Ishikawa (cell line): Measurements from ENCODE around the gene RAB6A.

Experiments
- CEBPB ChIP-seq: IDR thresholded peaks from 2 replicates; pipeline ENCODE4 v1.6.1; 2012
- CREB1 ChIP-seq: IDR thresholded peaks from 2 replicates; pipeline ENCODE4 v1.6.1; 2012; ENCODE audit warnings: low read depth
- EGR1 ChIP-seq: IDR thresholded peaks from 2 replicates; pipeline ENCODE4 v1.6.1; 2012
- EP300 ChIP-seq: IDR thresholded peaks from 2 replicates; pipeline ENCODE4 v1.6.1; 2012; ENCODE audit warnings: borderline replicate concordance
- FOXM1 ChIP-seq: IDR thresholded peaks from 2 replicates; pipeline ENCODE4 v1.6.1; 2012; ENCODE audit warnings: low read depth, borderline replicate concordance
- NFIC ChIP-seq: IDR thresholded peaks from 2 replicates; pipeline ENCODE4 v1.6.1; 2012
- RAD21 ChIP-seq: IDR thresholded peaks from 2 replicates; pipeline ENCODE4 v1.6.1; 2012; ENCODE audit warnings: low read depth
- REST ChIP-seq: IDR thresholded peaks from 2 replicates; pipeline ENCODE4 v1.6.1; 2012; ENCODE audit warnings: low read depth, mild to moderate bottlenecking
- TAF1 ChIP-seq: IDR thresholded peaks from 2 replicates; pipeline ENCODE4 v1.6.1; 2012; ENCODE audit warnings: low read depth, mild to moderate bottlenecking
- TCF12 ChIP-seq: IDR thresholded peaks from 2 replicates; pipeline ENCODE4 v1.6.1; 2012; ENCODE audit warnings: low read depth
- TEAD4 ChIP-seq: IDR thresholded peaks from 2 replicates; pipeline ENCODE4 v1.6.1; 2012
- USF1 ChIP-seq: IDR thresholded peaks from 2 replicates; pipeline ENCODE4 v1.6.1; 2012
- TF ChIP-seq, protein P1 (sequence below): IDR thresholded peaks from 2 replicates; pipeline ENCODE4 v1.6.1; 2012

DNA sequence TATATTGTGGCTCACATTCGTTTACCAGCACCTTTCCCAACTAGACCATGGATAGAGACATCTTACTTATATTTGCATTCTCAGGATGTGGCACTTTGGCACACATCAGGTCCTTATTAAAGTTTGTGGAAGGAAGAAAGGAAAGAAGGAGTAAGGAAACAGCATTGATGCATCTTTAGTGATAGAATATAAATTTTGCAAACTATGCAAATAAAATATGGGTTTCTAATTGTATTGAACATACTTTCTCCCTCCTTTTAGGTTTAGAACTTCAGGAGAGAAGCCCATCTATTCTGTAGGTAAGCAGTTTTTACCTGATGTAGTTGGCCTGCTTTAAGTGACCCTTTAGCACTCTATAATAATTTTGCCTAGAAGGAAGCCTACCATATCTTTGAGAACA, 47.2 kb upstream of the RAB6A start:
- TF ChIP-seq FOXM1 (no peak), EP300 (no peak), CEBPB (no peak), TEAD4 (no peak), REST (no peak), TAF1 (no peak), USF1 (no peak), EGR1 (no peak), RAD21 (no peak), NFIC (no peak), CREB1 (no peak), TCF12 (no peak)
- TF ChIP-seq, protein P1, sequence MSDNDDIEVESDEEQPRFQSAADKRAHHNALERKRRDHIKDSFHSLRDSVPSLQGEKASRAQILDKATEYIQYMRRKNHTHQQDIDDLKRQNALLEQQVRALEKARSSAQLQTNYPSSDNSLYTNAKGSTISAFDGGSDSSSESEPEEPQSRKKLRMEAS, result no peak
